Sigmoid colon (tissue), 7 donors: ENCODE data around the gene NLRP4. TPM values are rescaled to one million over a fixed set of nuclear protein-coding genes. Genes with fewer than 3 reads are reported as not detected.

Experiments used
- DNase-seq: peaks from one replicate; pipeline ENCODE4 v3.0.0-alpha.2; 2019
- H3K27ac ChIP-seq, 4 donors: fragments of 200-600 bp; sonication (generic); one replicate each; pipeline ENCODE4 v1.5.1; 2016 to 2019; ENCODE audit warnings: mild to moderate bottlenecking in 1 of 4
- H3K27me3 ChIP-seq, 3 donors: fragments of 200-600 bp; sonication (generic); one replicate each; pipeline ENCODE4 v1.5.1; 2019; ENCODE audit warnings: mild to moderate bottlenecking in 1 of 3
- H3K36me3 ChIP-seq, 4 donors: fragments of 200-600 bp; sonication (generic); one replicate each; pipeline ENCODE4 v1.5.1; 2016 to 2019
- H3K4me1 ChIP-seq, 4 donors: fragments of 200-600 bp; sonication (generic); one replicate each; pipeline ENCODE4 v1.5.1; 2017 to 2019
- H3K4me3 ChIP-seq, 4 donors: fragments of 200-600 bp; sonication (generic); one replicate each; pipeline ENCODE4 v1.5.1; 2017 to 2019; ENCODE audit warnings: mild to moderate bottlenecking in 2 of 4, moderate library complexity in 1 of 4
- H3K9me3 ChIP-seq, 4 donors: fragments of 200-600 bp in 3 of 4; sonication (generic) in 3 of 4; one replicate each; pipeline versions ENCODE4 v1.5.1 to v1.6.1; 2013 to 2019
- CTCF ChIP-seq, 4 experiments: fragments of 450-650 bp in 3 of 4; fragments of 200-600 bp in 1 of 4; IDR thresholded peaks; one replicate each; pipeline ENCODE4 v1.5.1; 2016 to 2019; ENCODE audit warnings: antibody characterized with exemption in 4 of 4, mild to moderate bottlenecking in 3 of 4, moderate library complexity in 2 of 4
- EP300 ChIP-seq, 4 donors: sonication (generic); formaldehyde crosslinking; IDR thresholded peaks; one replicate each; pipeline ENCODE4 v1.6.1; 2017; ENCODE audit warnings: antibody characterized with exemption in 4 of 4
- POLR2A ChIP-seq, 2 donors: fragments of 450-650 bp; IDR thresholded peaks; one replicate each; pipeline ENCODE4 v1.6.1; 2016; ENCODE audit warnings: antibody characterized with exemption in 2 of 2, mild to moderate bottlenecking in 2 of 2, moderate library complexity in 2 of 2
- POLR2AphosphoS5 ChIP-seq, 4 donors: sonication (generic); formaldehyde crosslinking; IDR thresholded peaks; one replicate each; pipeline ENCODE4 v1.6.1; 2017; ENCODE audit warnings: antibody characterized with exemption in 4 of 4
- WGBS, 2 donors: extraction: QIAGEN DNeasy Blood & Tissue Kit; methylation state at CpG; one replicate each; pipeline ENCODE4 v1.1.7; 2013; 5-methylcytosine and 5-hydroxymethylcytosine counted together
- intact Hi-C: fragments of 100-400 bp; cut with DNase I; formaldehyde crosslinking; loops from one replicate; pipeline ENCODE4 v1.15.1; 2023
- polyA plus RNA-seq, 3 donors: library from polyadenylated mRNA; stranded (reverse); fragments of 200-250 nt; gene quantifications; one replicate each; pipeline ENCODE4 v1.2.3, GENCODE V29; 2013
- total RNA-seq, 4 donors: library from RNA; depleted of rRNA; stranded (reverse); fragments of >200 nt; gene quantifications; one replicate each; pipeline ENCODE4 v1.1.0, GENCODE V29; 2016
- donor health status: healthy with polysubstance abuse.
- donor health status: Bipolar disorder and iron deficiency.
- donor health status: healthy.

Gene NLRP4
- total and polyA plus RNA-seq, 7 donors: 0.17 TPM; not detected in 6

- Histone ChIP-seq H3K4me1 (no peaks in the 10 kb centered on the region), H3K9me3 (no peaks in the 10 kb centered on the region), H3K36me3 (no peaks in the 10 kb centered on the region), H3K4me3 (no peak overlapping the region), H3K27me3 (no peaks in the 10 kb centered on the region), H3K27ac (no peak overlapping the region)
- no peak for DNase-seq
- 80 to 82% methylated on average over 5 of the region's 5 CpGs for WGBS, 2 donors
- TF ChIP-seq CTCF (IDR thresholded peaks at IDR 0.05): no peak
- TF ChIP-seq POLR2AphosphoS5 (IDR thresholded peaks at IDR 0.05): no peak
- TF ChIP-seq EP300 (IDR thresholded peaks at IDR 0.05): no peak
- no peak for TF ChIP-seq POLR2A (IDR thresholded peaks at IDR 0.05)
- intact Hi-C loops: no loop called here
Observed at GRCh38 chr19:55830656-55831055, 5.7 kb upstream of the NLRP4 start.

- DNase-seq: no peak
- TF ChIP-seq POLR2AphosphoS5 (IDR thresholded peaks at IDR 0.05) (no peak), EP300 (IDR thresholded peaks at IDR 0.05) (no peak)
- Histone ChIP-seq H3K27ac (no peak within 1 kb of the TSS), H3K9me3 (no peaks in the 10 kb centered on the region), H3K4me3 (no peak within 1 kb of the TSS), H3K4me1 (no peaks in the 10 kb centered on the region), H3K27me3 (no peaks in the 10 kb centered on the region), H3K36me3 (no peaks in the 10 kb centered on the region)
- intact Hi-C loops: no loop called here
- 59 to 87% methylated on average over 10 of the region's 10 CpGs for whole genome bisulfite sequencing, 2 donors
Observed at GRCh38 chr19:55831846-55832245, 4.5 kb upstream of the NLRP4 start, which contains the start of gene NLRP11. Gene NLRP11, minus strand, starts transcription at chr19:55831999. Its CDS starts 13,825 bp downstream, at chr19:55818174.

GRCh38 chr19:55832676-55833075 is 3.7 kb upstream of the NLRP4 start:
- H3K4me3 ChIP-seq: no peak overlapping the region
- DNase-seq: no peak
- no peak for TF ChIP-seq CTCF (IDR thresholded peaks at IDR 0.05)
- TF ChIP-seq EP300 (IDR thresholded peaks at IDR 0.05): no peak
- no peak for TF ChIP-seq POLR2A (IDR thresholded peaks at IDR 0.05)
- TF ChIP-seq POLR2AphosphoS5 (IDR thresholded peaks at IDR 0.05): no peak
- H3K36me3 ChIP-seq: no peaks in the 10 kb centered on the region
- H3K27ac ChIP-seq: no peak overlapping the region
- 34 to 77% methylated on average over 4 of the region's 4 CpGs for WGBS, 2 donors
- no peaks in the 10 kb centered on the region for H3K9me3 ChIP-seq
- H3K27me3 ChIP-seq: peaks cover 0 to 1% (median 0%) of the 10 kb centered on the region in 3 donors
- intact Hi-C loops: no loop called here
- no peaks in the 10 kb centered on the region for H3K4me1 ChIP-seq

- 73 to 76% methylated on average over 3 of the region's 3 CpGs for WGBS, 2 donors
- DNase-seq: no peak
- H3K4me1 ChIP-seq: no peaks in the 10 kb centered on the region
Observed at GRCh38 chr19:55838251-55838650, 1.9 kb downstream of the NLRP4 start.

GRCh38 chr19:55838906-55839305 is 2.6 kb downstream of the NLRP4 start:
- no peak for TF ChIP-seq EP300 (IDR thresholded peaks at IDR 0.05)
- no peak for TF ChIP-seq POLR2AphosphoS5 (IDR thresholded peaks at IDR 0.05)
- no peak for TF ChIP-seq POLR2A (IDR thresholded peaks at IDR 0.05)
- no peak for TF ChIP-seq CTCF (IDR thresholded peaks at IDR 0.05)
- no peak for DNase-seq
- H3K4me1 ChIP-seq: no peaks in the 10 kb centered on the region
- no peak overlapping the region for H3K27ac ChIP-seq
- H3K36me3 ChIP-seq: no peaks in the 10 kb centered on the region
- H3K27me3 ChIP-seq: peaks cover 0 to 7% (median 0%) of the 10 kb centered on the region in 3 donors
- no peaks in the 10 kb centered on the region for H3K9me3 ChIP-seq
- intact Hi-C loops: no loop called here
- H3K4me3 ChIP-seq: no peak overlapping the region
- WGBS, 2 donors: 36 to 52% methylated on average over 4 of the region's 4 CpGs

More at GRCh38 chr19:55838251-55838650, 1.9 kb downstream of the NLRP4 start:
- intact Hi-C loops: no loop called here
- H3K27me3 ChIP-seq: peaks cover 0 to 7% (median 0%) of the 10 kb centered on the region in 3 donors
- no peak overlapping the region for H3K27ac ChIP-seq
- no peak overlapping the region for H3K4me3 ChIP-seq
- no peaks in the 10 kb centered on the region for H3K36me3 ChIP-seq
- H3K9me3 ChIP-seq: no peaks in the 10 kb centered on the region
- no peak for TF ChIP-seq POLR2AphosphoS5 (IDR thresholded peaks at IDR 0.05)
- TF ChIP-seq POLR2A (IDR thresholded peaks at IDR 0.05): no peak
- no peak for TF ChIP-seq EP300 (IDR thresholded peaks at IDR 0.05)
- no peak for TF ChIP-seq CTCF (IDR thresholded peaks at IDR 0.05)
